Activated CD8-positive, alpha-beta memory T cell treated with anti-CD3 and anti-CD28 coated beads, Interleukin-2, amount 10 ng/mL, durations not matched to agents 7 days and 5 days (primary cell): ENCODE results near the gene INTS1. TPM values are rescaled to one million over a fixed set of nuclear protein-coding genes. Genes with fewer than 3 reads are reported as not detected.

ENCODE experiments used
- ATAC-seq: fragments of 150-1000 bp; cut with Tn5 transposase; one replicate; pipeline ENCODE4 v1.10.0; 2021; ENCODE audit warnings: moderate library complexity
- CTCF ChIA-PET: fragments of 350-600 bp; sonication (Branson Sonifier 250); formaldehyde crosslinking; loops from one replicate; lab custom pipeline; 2021; ENCODE audit warnings: antibody characterized with exemption; lab: Charles Lee
- DNase-seq: peaks from one replicate; pipeline ENCODE4 v3.0.0-alpha.2; 2020
- H3K27ac Mint-ChIP-seq: one replicate; pipeline ENCODE4 v1.8.0; 2021; ENCODE audit warnings: mild to moderate bottlenecking, mixed read lengths
- H3K27me3 Mint-ChIP-seq: one replicate; pipeline ENCODE4 v1.8.0; 2021; ENCODE audit warnings: mixed read lengths
- H3K36me3 Mint-ChIP-seq: one replicate; pipeline ENCODE4 v1.8.0; 2021; ENCODE audit warnings: mild to moderate bottlenecking, mixed read lengths
- H3K4me1 Mint-ChIP-seq: one replicate; pipeline ENCODE4 v1.8.0; 2021; ENCODE audit warnings: mixed read lengths
- H3K4me3 Mint-ChIP-seq: one replicate; pipeline ENCODE4 v1.8.0; 2021; ENCODE audit warnings: mild to moderate bottlenecking, moderate library complexity, mixed read lengths
- H3K9me3 Mint-ChIP-seq: one replicate; pipeline ENCODE4 v1.8.0; 2022; ENCODE audit warnings: low read depth, mixed read lengths
- total RNA-seq, 2 experiments: library from RNA; stranded (reverse); gene quantifications; one replicate each; pipeline ENCODE4 v1.2.3, GENCODE V29; 2021

Gene INTS1
- total RNA-seq, 2 experiments from 2014 or later, result 97.5 to 102 TPM

DNA sequence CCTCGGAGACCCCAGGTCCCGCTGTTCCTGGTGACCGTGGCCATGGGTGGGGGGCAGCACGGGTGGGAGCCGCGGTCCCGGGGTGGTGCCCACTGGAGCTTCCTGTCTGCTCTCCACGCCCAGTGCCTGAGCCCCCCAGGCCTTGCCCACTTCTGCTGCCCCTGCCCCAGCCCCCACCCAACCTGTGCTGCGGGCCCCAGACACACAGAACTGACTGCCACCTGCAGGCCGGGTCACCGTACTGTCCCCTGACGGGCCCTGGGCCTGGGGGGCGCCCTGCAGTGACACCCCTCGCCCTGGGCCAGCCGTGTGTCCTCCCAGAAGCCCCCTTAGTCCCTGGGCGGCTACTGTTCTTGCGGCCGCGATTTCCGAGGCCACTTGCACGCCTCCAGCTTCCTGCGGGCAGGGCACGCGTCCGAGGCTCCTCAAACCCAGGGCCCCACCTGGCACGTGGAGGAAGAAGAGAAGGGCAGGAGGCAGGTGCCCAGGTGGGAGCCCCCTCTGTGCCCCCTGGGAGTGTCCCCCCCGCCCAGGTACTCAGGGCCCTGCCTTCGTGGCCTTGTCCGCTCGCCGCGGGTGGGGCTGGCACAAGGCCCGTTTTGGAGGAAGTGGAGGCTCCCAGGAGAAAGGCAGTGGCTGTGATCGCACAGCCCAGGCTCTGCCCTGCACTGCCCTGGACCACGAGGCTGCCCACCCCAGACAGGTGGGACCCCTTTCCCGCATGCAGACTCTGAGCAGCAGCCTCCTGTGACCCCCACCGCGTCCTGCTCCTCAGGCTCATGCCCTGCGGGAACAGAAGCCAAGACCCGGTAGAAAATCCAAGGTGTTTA, 41.4 kb upstream of the INTS1 start:
- no peak for ATAC-seq
- H3K27ac Mint-ChIP-seq, result no peak overlapping the region
- H3K27me3 Mint-ChIP-seq, result no peaks in the 10 kb centered on the region
- no peaks in the 10 kb centered on the region for H3K9me3 Mint-ChIP-seq
- no peak overlapping the region for H3K4me3 Mint-ChIP-seq
- no peak for DNase-seq
- CTCF ChIA-PET, result no interaction called here
- peaks cover 6% of the 10 kb centered on the region for H3K36me3 Mint-ChIP-seq
- no peaks in the 10 kb centered on the region for H3K4me1 Mint-ChIP-seq

DNA sequence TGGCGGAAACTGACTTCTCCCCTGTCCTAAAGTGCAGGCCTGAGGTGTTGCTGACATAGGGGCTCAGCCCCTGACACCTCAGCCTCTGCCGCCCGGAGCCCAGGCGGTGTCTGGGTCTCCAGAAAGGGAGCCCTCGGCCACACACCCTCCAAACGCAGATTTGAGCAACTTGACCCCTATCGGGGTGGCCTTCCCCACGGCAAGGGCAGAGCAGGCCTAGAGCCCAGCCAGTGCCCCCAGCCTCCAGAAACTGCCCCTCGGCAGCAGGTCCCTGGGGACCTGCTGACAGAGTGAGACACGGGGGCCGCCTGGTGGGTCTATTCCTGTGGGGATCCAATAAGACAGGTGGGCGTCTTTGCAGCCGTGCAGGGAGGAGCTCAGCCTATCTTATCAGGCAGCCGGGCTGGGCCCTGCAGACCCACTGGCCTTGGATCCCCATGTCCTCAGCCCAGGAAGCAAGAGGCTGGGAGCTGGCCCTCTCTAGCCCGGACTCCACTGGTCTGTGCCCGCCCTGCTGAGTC, 40.8 kb upstream of the INTS1 start:
- CTCF ChIA-PET, result no interaction called here
- H3K36me3 Mint-ChIP-seq, result peaks cover 8% of the 10 kb centered on the region
- no peak for ATAC-seq
- H3K27me3 Mint-ChIP-seq, result no peaks in the 10 kb centered on the region
- DNase-seq, result no peak
- H3K27ac Mint-ChIP-seq, result no peak overlapping the region
- no peak overlapping the region for H3K4me3 Mint-ChIP-seq
- no peaks in the 10 kb centered on the region for H3K4me1 Mint-ChIP-seq
- no peaks in the 10 kb centered on the region for H3K9me3 Mint-ChIP-seq

DNA sequence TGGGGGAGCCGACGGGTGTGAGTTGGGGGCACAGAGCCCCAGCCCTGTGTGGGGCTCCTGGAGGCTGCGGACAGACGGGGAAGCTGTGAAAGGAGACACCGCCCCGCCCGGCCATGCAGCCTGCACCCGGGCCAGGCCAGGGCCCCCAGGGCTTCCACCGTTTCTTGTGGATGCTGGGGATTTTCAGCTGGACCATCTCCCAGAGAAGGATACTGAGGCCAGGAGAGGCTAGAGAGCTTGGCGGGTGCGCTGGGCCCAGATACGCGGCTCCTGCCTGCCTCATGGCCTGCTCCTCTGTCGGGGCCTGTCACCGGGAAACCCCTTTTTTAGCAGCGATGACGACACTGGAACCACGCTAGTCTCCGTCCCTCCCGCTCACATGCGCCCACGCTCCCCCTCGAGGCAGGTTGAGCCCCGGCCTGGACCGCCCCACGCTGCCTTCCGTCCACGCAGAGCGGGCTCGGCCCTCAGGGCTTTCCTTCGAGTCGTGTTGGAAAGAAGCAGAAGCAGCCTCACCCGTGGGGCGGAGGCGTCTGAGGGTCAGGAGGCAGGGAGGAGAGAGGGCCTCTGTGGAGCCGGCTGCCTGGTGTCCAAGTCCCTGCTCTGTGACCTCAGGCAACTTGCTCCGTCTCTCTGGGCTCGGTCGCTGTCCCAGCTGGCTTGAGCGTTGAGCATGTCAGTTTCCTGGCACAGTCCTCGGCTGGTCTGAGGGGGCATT, 40.1 kb upstream of the INTS1 start:
- Mint-ChIP-seq H3K4me3 (no peak overlapping the region), H3K27me3 (no peaks in the 10 kb centered on the region), H3K36me3 (peaks cover 9% of the 10 kb centered on the region), H3K27ac (no peak overlapping the region), H3K4me1 (no peaks in the 10 kb centered on the region), H3K9me3 (no peaks in the 10 kb centered on the region)
- DNase-seq (no peak), ATAC-seq (no peak)
- CTCF ChIA-PET, result no interaction called here

DNA sequence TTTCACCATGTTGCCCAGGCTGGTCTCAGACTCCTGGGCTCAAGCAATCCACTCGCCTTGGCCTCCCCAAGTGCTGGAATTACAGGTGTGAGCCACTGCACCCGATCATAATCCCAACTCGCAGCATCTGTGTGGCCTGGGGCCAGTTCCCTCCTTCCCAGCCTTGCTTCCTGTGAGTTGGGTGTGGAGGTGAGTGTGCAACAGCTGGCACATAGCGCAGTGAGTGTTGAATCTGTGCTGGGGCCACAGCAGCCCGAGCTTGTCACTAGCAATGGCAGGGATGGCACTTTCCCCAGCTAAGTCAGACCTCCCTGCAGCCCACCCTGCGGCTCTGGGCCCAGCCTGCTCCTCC, 39.6 kb upstream of the INTS1 start:
- Mint-ChIP-seq H3K27me3 (no peaks in the 10 kb centered on the region), H3K4me1 (no peaks in the 10 kb centered on the region), H3K9me3 (no peaks in the 10 kb centered on the region), H3K4me3 (no peak overlapping the region), H3K27ac (no peak overlapping the region), H3K36me3 (peaks cover 9% of the 10 kb centered on the region)
- ATAC-seq (no peak), DNase-seq (no peak)
- CTCF ChIA-PET, result no interaction called here

DNA sequence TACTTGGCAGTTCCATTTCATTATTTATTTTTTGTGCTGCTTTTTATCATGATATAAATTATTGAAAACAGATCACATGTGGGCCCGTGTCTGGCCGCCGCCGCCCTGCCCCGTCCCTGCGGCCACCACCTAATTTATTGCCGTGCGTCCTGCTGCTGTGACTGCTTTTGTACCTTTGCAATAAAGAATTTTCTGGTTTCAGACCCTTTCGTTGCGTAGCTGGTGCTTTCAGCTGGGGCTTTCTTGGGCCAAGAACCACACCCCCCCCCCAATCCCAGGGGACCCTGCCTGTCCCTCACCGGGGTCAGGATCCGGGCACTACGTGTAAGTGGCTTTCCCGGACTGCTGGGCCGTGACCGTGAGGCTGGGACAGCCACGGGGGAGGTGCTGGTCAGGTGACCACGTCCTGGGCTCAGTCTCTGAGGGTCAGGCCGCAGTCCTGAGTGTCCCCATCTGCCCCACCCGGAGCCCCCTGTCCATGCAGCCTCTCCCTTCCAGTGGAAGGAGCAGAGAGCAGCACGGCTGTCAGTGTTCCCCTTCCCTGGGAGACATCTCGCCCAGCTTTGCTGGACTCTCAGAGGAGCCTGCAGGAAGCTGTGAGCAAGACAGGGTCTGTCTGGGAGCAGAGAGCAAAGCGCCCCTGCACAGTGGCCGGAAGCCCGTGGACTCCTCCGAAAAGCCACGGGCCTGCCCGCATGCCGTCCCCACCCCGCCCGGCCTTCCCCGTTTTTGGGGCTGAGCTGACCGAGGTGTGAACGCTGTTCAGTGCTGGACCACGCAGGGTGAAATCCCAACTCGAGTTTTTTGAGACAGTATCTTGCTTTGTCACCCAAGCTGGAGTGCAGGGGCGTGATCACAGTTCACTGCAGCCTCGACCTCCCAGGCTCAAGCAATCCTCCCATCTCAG, 38.9 kb upstream of the INTS1 start:
- Mint-ChIP-seq H3K36me3 (peaks cover 9% of the 10 kb centered on the region), H3K4me3 (no peak overlapping the region), H3K9me3 (no peaks in the 10 kb centered on the region), H3K4me1 (no peaks in the 10 kb centered on the region), H3K27ac (no peak overlapping the region), H3K27me3 (no peaks in the 10 kb centered on the region)
- no peak for DNase-seq
- ATAC-seq, result no peak
- CTCF ChIA-PET, result no interaction called here

DNA sequence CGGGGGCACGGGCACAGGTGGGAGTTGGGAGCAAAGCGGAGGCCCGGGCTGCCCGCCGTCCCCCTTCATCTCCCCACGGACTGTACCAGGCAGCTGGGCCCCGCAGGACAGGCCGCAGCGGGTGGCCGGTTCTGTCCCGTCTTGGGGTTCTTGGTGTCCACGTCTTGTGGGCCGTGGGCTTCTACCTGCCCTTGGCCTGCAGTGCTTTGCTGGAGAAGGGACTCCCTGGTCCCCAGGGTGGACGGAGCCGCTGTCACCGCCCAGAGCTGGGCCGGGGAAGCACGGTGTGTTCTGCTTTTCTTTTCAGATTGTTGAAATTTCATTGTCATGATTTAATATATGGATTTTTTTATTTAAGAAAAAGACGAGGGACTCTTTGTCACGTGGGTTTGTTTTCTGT, 38.1 kb upstream of the INTS1 start:
- ATAC-seq (no peak), DNase-seq (no peak)
- H3K27me3 Mint-ChIP-seq, result no peaks in the 10 kb centered on the region
- H3K27ac Mint-ChIP-seq, result no peak overlapping the region
- no peak overlapping the region for H3K4me3 Mint-ChIP-seq
- peaks cover 2% of the 10 kb centered on the region for H3K4me1 Mint-ChIP-seq
- CTCF ChIA-PET, result no interaction called here
- H3K9me3 Mint-ChIP-seq, result no peaks in the 10 kb centered on the region
- peaks cover 11% of the 10 kb centered on the region for H3K36me3 Mint-ChIP-seq

DNA sequence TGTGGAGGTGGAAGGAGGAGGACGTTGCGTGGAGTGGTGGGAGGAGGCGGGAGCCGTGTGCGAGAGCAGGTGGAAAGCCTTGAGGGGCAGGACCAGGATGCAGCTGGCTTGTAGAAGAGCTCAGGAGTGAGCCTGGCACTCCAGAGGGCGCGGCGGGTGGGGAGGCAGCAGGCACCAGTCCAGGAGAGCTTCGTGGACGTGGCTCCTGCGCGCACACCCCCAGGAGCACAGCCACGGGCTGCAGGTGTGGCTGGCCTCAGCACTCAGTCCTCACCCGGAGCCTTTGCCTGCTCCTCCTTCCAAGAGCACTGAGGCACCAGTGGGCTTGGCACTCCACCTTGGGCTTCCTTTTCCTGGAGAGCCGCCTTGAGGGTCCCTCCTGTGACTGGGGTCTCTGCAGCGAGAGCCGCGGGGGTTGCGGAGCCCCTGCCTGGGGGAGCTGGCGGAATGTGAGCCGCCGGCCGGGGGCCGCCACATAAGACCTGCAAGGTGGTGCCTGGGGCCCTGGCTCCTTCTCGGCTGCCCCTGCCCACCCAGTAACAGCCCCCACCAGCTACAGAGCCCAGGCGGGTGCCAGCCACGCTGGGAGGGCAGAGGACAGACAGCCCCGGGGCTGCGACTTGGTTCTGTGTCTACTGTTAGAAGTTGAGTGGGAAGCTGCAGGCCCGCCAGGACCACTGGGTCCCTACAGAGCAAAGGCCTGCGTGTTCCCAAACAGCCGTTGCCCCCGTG, 37.4 kb upstream of the INTS1 start:
- H3K27ac Mint-ChIP-seq, result no peak overlapping the region
- CTCF ChIA-PET, result no interaction called here
- no peaks in the 10 kb centered on the region for H3K9me3 Mint-ChIP-seq
- peaks cover 11% of the 10 kb centered on the region for H3K36me3 Mint-ChIP-seq
- no peaks in the 10 kb centered on the region for H3K27me3 Mint-ChIP-seq
- H3K4me3 Mint-ChIP-seq, result no peak overlapping the region
- peaks cover 2% of the 10 kb centered on the region for H3K4me1 Mint-ChIP-seq
- ATAC-seq (no peak), DNase-seq (no peak)

DNA sequence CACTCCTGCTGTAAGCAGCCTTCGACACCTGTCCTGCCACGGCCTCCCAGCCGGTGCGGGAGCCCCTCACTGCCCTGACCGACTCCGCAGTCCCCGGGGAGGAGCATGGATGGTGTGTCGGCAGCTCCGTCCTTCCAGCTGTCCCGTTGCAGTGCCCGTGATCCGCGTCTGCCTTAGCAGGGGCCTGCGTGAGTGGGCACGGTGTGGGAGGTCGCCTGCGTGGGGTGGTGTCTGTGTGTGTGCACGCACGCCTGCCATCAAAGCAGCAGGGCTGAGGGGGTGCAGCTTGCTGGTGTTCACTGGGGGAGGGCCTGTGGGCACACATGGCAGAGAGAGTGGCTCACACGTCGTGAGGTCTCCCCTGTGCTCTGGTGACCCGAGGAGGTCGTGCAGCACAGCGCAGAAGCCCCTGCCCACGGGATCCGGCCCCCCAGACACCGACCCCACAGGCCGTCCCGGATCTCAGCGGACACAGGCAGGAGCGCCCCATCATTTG, 36.6 kb upstream of the INTS1 start:
- CTCF ChIA-PET, result no interaction called here

DNA sequence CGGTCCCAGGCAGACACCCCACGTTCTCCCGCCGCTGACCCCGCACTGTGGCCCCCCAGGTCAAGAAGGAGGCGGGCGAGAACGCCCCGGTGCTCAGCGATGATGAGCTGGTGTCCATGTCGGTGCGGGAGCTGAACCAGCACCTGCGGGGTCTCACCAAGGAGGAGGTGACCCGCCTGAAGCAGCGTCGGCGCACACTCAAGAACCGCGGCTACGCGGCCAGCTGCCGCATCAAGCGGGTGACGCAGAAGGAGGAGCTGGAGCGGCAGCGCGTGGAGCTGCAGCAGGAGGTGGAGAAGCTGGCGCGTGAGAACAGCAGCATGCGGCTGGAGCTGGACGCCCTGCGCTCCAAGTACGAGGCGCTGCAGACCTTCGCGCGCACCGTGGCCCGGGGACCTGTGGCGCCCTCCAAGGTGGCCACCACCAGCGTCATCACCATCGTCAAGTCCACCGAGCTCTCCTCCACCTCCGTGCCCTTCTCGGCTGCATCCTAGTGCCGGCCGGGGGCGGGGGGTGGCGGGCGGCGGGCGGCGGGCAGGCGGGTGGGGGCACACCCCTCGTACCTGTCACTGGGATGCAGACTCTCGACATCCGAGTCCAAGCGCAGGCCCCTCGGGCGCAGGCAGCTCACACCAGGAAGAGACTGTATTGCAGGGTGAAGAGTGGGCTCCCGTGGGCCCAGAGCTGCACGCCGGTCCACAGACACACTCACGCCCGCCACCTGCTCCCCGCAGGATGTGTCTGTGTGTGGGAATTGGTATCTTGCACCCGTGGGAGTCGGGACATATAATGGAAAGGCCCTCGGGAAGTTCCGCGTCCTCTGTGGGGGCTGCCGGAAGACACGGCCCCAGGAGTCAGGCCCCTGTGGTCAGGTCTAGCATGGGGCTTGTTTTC, 35.9 kb upstream of the INTS1 start:
- Mint-ChIP-seq H3K27me3 (no peaks in the 10 kb centered on the region), H3K27ac (no peak overlapping the region), H3K36me3 (peaks cover 11% of the 10 kb centered on the region), H3K4me1 (peaks cover 2% of the 10 kb centered on the region), H3K9me3 (no peaks in the 10 kb centered on the region), H3K4me3 (no peak overlapping the region)
- DNase-seq, result no peak
- no peak for ATAC-seq
- CTCF ChIA-PET, result no interaction called here

More for the DNA sequence above, 36.6 kb upstream of the INTS1 start:
- Mint-ChIP-seq H3K4me3 (no peak overlapping the region), H3K27me3 (no peaks in the 10 kb centered on the region), H3K9me3 (no peaks in the 10 kb centered on the region), H3K36me3 (peaks cover 11% of the 10 kb centered on the region), H3K4me1 (peaks cover 2% of the 10 kb centered on the region), H3K27ac (no peak overlapping the region)
- DNase-seq (no peak), ATAC-seq (no peak)

DNA sequence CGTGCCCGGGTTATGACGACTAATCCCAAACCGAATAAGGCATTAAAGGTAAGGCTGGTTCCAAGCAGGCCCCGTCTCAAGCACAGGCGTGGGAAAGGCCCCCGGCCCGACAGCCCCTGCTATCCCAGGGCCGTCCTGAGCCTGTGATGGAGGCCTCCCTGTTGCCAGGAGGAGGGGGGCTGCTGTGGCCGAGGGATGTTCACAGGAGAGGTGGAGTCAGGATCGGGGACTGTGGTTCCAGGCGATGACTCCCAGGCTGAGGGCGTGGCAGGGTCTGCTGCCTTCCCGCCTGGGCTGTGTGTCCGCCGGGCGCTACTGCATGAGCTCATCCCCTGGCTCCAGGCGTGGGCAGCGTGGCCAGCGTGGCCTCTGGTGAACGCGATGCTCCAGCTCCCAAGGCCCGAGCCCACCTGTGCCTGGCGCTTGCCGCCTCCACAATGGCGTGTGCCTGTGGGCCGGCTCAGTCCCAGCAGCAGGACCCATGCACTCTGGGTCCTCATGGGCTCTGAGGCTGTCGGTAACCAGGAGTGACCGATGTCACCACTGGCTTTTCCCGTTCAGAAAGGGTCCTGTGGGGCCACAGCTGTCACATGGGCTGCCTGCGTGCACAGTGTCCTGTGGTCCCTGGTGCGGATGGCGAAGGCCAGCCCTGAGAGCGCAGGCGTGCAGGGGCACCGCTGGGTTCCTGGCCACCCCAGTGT, 35.1 kb upstream of the INTS1 start:
- peaks cover 4% of the 10 kb centered on the region for H3K4me1 Mint-ChIP-seq
- DNase-seq (no peak), ATAC-seq (no peak)
- no peaks in the 10 kb centered on the region for H3K9me3 Mint-ChIP-seq
- no peaks in the 10 kb centered on the region for H3K27me3 Mint-ChIP-seq
- H3K36me3 Mint-ChIP-seq, result peaks cover 11% of the 10 kb centered on the region
- H3K4me3 Mint-ChIP-seq, result no peak overlapping the region
- no peak overlapping the region for H3K27ac Mint-ChIP-seq
- CTCF ChIA-PET, result no interaction called here

DNA sequence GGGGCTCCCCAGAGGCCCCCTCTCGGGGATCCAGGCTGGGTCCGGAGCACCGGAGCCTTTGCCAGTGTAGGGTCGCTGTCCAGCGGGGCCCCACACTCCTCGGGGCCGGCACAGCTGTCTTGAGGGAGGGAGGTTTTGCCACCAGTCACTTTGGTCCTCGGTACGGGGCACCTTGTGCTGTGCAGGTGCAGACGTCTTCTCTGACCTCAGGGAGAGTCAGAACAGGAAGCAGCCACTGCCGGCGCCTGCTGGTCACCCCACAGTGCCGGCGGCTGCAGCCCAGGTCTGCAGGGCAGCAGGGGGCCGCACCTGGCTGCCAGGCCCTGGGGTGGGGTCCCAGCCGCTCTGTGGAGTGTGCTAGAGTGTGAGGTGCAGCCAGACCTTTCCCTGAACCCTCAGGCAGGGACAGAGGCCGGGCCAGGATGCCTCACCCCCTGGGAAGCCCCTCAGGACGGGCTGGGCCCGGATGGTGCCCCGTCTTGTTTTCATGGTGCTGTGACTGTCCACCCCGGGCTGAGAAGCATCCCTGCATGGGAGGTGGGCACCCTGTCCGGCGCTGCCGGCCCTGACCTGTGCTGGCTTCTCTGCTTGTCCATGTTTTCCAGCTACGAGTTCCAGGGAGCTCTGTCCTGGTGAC, 34.5 kb upstream of the INTS1 start:
- H3K4me1 Mint-ChIP-seq, result peaks cover 10% of the 10 kb centered on the region

More for the DNA sequence above, 34.5 kb upstream of the INTS1 start:
- no peak for DNase-seq
- H3K36me3 Mint-ChIP-seq, result peaks cover 11% of the 10 kb centered on the region
- ATAC-seq, result no peak
- H3K27ac Mint-ChIP-seq, result no peak overlapping the region
- H3K27me3 Mint-ChIP-seq, result no peaks in the 10 kb centered on the region
- no peak overlapping the region for H3K4me3 Mint-ChIP-seq
- CTCF ChIA-PET, result no interaction called here
- H3K9me3 Mint-ChIP-seq, result no peaks in the 10 kb centered on the region
